Vagina (tissue), 2 donors: ENCODE measurements around the gene NXT1. TPM values are rescaled to one million over a fixed set of nuclear protein-coding genes. Genes with fewer than 3 reads are reported as not detected.
A peak's percentile ranks its signal among the peaks of the same experiment; 100 is the strongest.

Experiments used
- DNase-seq, 2 donors: peaks; one replicate each; pipeline ENCODE4 v3.0.0-alpha.2; 2017; ENCODE audit errors: extremely low spot score in 2 of 2
- H3K27ac ChIP-seq: fragments of 200-600 bp; sonication (generic); one replicate; pipeline ENCODE4 v1.5.1; 2019
- H3K27me3 ChIP-seq: fragments of 200-600 bp; sonication (generic); one replicate; pipeline ENCODE4 v1.5.1; 2019
- H3K36me3 ChIP-seq, 2 donors: fragments of 200-600 bp; sonication (generic); one replicate each; pipeline ENCODE4 v1.5.1; 2017 to 2019
- H3K4me1 ChIP-seq: fragments of 200-600 bp; sonication (generic); one replicate; pipeline ENCODE4 v1.5.1; 2019
- H3K4me3 ChIP-seq, 2 donors: fragments of 200-600 bp; sonication (generic); 1 replicate in 1 of 2; 2 replicates in 1 of 2; pipeline ENCODE4 v1.5.1; 2016 to 2019
- H3K9me3 ChIP-seq: fragments of 200-600 bp; sonication (generic); one replicate; pipeline ENCODE4 v1.5.1; 2019
- POLR2A ChIP-seq, 2 donors: fragments of 450-650 bp; IDR thresholded peaks; one replicate each; pipeline ENCODE4 v1.6.1; 2017; ENCODE audit warnings: antibody characterized with exemption in 2 of 2, mild to moderate bottlenecking in 2 of 2, moderate library complexity in 2 of 2
- POLR2AphosphoS5 ChIP-seq, 2 donors: sonication (generic); formaldehyde crosslinking; IDR thresholded peaks; one replicate each; pipeline ENCODE4 v1.9.0; 2017; ENCODE audit warnings: antibody characterized with exemption in 2 of 2, mild to moderate bottlenecking in 2 of 2, low read depth in 1 of 2; ENCODE audit not compliant: insufficient read depth in 1 of 2
- intact Hi-C: fragments of 100-400 bp; cut with DNase I; formaldehyde crosslinking; loops from one replicate; pipeline ENCODE4 v1.15.1; 2023
- total RNA-seq: library from RNA; depleted of rRNA; stranded (reverse); fragments of >200 nt; gene quantifications from one replicate; pipeline ENCODE4 v1.2.3, GENCODE V29; 2016
- TF ChIP-seq, protein P1 (sequence below), 3 experiments: fragments of 450-650 bp in 2 of 3; fragments of 200-600 bp in 1 of 3; sonication (generic) in 1 of 3; IDR thresholded peaks; one replicate each; pipeline ENCODE4 v1.5.1; 2017 to 2019; ENCODE audit warnings: antibody characterized with exemption in 3 of 3, mild to moderate bottlenecking in 2 of 3, moderate library complexity in 2 of 3

NXT1 gene
- total RNA-seq, 1 donor from 2014 or later, result 40.0 TPM

DNA sequence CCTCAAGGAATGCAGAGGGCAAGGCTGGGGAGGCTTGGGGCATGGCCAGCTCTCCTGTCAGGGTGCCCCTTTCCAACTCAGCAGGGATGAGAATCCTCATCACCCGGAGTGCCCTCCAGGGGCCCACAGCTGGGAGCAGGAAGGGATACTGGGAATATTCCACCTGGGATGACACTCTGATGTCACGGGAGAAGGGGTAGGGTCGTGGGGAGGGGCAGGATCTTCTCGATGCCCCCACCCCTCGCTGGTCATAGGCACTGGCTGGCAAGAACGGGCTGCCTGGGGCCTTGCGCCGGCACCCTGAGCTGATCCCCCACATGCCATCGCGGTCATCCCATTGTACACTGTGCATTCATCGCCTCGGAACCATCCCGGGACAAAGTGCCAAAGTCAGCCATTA is 10.6 kb upstream of the NXT1 start:
- Histone ChIP-seq H3K4me3 (no peak overlapping the region), H3K9me3 (no peaks in the 10 kb centered on the region), H3K27ac (no peak overlapping the region), H3K27me3 (no peaks in the 10 kb centered on the region), H3K36me3 (no peaks in the 10 kb centered on the region), H3K4me1 (no peaks in the 10 kb centered on the region)
- TF ChIP-seq POLR2AphosphoS5 (IDR thresholded peaks at IDR 0.05; ENCODE audit: insufficient read depth in 1 of 2, low read depth in 1 of 2) (no peak), POLR2A (IDR thresholded peaks at IDR 0.05) (no peak)
- TF ChIP-seq, protein P1, sequence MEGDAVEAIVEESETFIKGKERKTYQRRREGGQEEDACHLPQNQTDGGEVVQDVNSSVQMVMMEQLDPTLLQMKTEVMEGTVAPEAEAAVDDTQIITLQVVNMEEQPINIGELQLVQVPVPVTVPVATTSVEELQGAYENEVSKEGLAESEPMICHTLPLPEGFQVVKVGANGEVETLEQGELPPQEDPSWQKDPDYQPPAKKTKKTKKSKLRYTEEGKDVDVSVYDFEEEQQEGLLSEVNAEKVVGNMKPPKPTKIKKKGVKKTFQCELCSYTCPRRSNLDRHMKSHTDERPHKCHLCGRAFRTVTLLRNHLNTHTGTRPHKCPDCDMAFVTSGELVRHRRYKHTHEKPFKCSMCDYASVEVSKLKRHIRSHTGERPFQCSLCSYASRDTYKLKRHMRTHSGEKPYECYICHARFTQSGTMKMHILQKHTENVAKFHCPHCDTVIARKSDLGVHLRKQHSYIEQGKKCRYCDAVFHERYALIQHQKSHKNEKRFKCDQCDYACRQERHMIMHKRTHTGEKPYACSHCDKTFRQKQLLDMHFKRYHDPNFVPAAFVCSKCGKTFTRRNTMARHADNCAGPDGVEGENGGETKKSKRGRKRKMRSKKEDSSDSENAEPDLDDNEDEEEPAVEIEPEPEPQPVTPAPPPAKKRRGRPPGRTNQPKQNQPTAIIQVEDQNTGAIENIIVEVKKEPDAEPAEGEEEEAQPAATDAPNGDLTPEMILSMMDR (IDR thresholded peaks at IDR 0.05), result no peak
- intact Hi-C loops, result loop anchor here (5.0 to 10.0 kb wide), 2 partner anchors 285 to 653 kb away; no protein-coding TSS in a partner anchor
- no peak for DNase-seq

DNA sequence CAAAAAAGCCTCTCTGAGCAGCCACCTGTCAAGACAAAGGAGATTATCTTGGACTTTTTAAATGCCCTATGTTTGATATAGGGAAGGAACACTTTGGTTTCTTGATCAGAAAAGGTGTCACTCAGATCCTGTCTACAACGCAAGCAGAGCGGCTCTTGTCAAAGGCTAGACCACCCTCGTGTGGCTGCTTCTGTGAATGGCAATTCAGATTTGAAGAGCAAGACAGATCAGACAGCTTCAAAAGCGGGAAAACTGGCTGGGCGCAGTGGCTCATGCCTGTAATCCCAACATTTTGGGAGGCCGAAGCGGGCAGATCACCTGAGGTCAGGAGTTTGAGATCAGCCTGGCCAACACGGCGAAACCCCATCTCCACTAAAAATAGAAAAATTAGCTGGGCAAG is 10.1 kb upstream of the NXT1 start:
- intact Hi-C loops, result loop anchor here (5.0 to 10.0 kb wide), 2 partner anchors 286 to 653 kb away; no protein-coding TSS in a partner anchor
- no peaks in the 10 kb centered on the region for H3K9me3 ChIP-seq
- H3K27me3 ChIP-seq, result no peaks in the 10 kb centered on the region
- no peak for TF ChIP-seq POLR2AphosphoS5 (IDR thresholded peaks at IDR 0.05; ENCODE audit: insufficient read depth in 1 of 2, low read depth in 1 of 2)
- TF ChIP-seq, protein P1 (IDR thresholded peaks at IDR 0.05), result peak; percentile 35 to 64 (median 35)
- no peak overlapping the region for H3K27ac ChIP-seq
- H3K36me3 ChIP-seq, result no peaks in the 10 kb centered on the region
- no peak for DNase-seq
- no peaks in the 10 kb centered on the region for H3K4me1 ChIP-seq
- H3K4me3 ChIP-seq, result no peak overlapping the region

DNA sequence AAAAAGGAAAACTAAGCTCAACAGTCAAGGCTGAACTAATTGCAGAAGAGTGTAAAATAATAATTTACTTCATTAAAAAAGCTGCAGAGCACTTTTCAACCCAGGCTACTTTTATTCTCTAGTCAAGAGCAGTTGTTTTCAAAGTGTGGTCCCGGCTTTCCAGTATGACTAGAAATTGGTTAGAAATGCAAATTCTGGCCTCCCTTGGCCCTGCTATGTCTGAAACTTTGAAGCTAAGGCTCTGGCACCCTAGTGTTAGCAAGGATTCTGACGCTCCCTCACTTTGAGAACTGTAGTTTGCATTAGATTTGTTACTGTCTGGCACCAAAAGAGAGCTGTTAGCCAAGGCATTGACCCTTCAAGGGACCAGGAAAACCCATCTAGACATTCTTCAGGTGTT is 9.5 kb upstream of the NXT1 start:
- intact Hi-C loops, result loop anchor here (5.0 to 10.0 kb wide), 2 partner anchors 286 to 654 kb away; no protein-coding TSS in a partner anchor
- Histone ChIP-seq H3K4me1 (no peaks in the 10 kb centered on the region), H3K9me3 (no peaks in the 10 kb centered on the region), H3K27ac (no peak overlapping the region), H3K36me3 (no peaks in the 10 kb centered on the region), H3K4me3 (no peak overlapping the region), H3K27me3 (no peaks in the 10 kb centered on the region)
- TF ChIP-seq, protein P1 (IDR thresholded peaks at IDR 0.05), result no peak
- TF ChIP-seq POLR2A (IDR thresholded peaks at IDR 0.05) (no peak), POLR2AphosphoS5 (IDR thresholded peaks at IDR 0.05; ENCODE audit: insufficient read depth in 1 of 2, low read depth in 1 of 2) (no peak)
- DNase-seq, result no peak

DNA sequence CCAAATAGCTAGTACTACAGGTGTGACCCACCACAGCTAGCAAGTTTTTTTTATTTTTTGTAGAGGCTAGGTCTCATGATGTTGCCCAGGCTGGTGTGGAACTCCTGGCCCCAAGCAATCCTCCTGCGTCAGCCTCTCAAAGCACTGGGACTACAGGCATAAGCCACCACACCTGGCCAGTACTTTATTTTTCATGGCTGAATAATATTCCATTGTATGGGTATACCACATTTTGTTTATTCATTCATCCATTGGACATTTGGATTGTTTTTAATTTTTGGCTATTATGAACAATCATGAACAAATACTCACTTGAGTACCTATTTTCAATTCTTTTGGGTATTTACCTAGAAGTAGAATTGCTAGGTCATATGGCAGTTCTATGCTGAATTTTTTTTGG is 7.0 kb upstream of the NXT1 start:
- Histone ChIP-seq H3K4me3 (no peak overlapping the region), H3K27ac (no peak overlapping the region), H3K9me3 (no peaks in the 10 kb centered on the region), H3K4me1 (no peaks in the 10 kb centered on the region), H3K27me3 (no peaks in the 10 kb centered on the region), H3K36me3 (no peaks in the 10 kb centered on the region)
- DNase-seq, result no peak
- TF ChIP-seq, protein P1 (IDR thresholded peaks at IDR 0.05), result no peak
- TF ChIP-seq POLR2AphosphoS5 (IDR thresholded peaks at IDR 0.05; ENCODE audit: insufficient read depth in 1 of 2, low read depth in 1 of 2) (no peak), POLR2A (IDR thresholded peaks at IDR 0.05) (no peak)
- intact Hi-C loops, result loop anchor here (5.0 to 10.0 kb wide), 2 partner anchors 289 to 656 kb away; no protein-coding TSS in a partner anchor

DNA sequence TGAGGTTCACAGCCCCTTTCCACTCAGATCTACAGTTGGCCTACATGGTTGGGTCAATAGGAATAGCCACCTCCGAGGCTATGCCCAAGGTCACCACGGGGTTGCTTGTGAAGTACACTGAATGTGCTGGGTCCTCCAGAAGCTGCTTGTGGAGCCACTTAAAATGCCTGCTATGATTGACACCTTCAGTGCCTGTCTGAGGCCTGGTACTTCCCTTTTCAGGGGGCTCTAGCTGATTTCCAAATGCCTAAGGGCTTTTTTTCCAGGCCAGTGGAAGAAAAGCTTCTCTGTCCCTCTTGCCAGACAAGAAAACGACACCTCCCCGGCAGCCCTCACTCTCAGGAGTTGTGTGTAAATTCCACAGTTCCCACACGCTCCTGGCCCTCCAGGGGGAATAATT is 6.3 kb upstream of the NXT1 start:
- Histone ChIP-seq H3K4me1 (peaks cover 5% of the 10 kb centered on the region), H3K4me3 (no peak overlapping the region), H3K9me3 (no peaks in the 10 kb centered on the region), H3K27me3 (no peaks in the 10 kb centered on the region), H3K27ac (no peak overlapping the region), H3K36me3 (no peaks in the 10 kb centered on the region)
- TF ChIP-seq POLR2AphosphoS5 (IDR thresholded peaks at IDR 0.05; ENCODE audit: insufficient read depth in 1 of 2, low read depth in 1 of 2) (no peak), POLR2A (IDR thresholded peaks at IDR 0.05) (no peak)
- TF ChIP-seq, protein P1 (IDR thresholded peaks at IDR 0.05), result no peak
- intact Hi-C loops, result loop anchor here (5.0 to 10.0 kb wide), 2 partner anchors 290 to 657 kb away; no protein-coding TSS in a partner anchor
- DNase-seq, result no peak
